CD14-positive monocyte (primary cell): ENCODE measurements around the gene CFAP74. TPM values are rescaled to one million over a fixed set of nuclear protein-coding genes. Genes with fewer than 3 reads are reported as not detected.
A peak's percentile ranks its signal among the peaks of the same experiment; 100 is the strongest.

Experiments
- DNase-seq, 3 donors: peaks; one replicate each; pipeline ENCODE4 v3.0.0-alpha.2; 2011 to 2022
- H2AFZ ChIP-seq: 2 replicates; pipeline ENCODE4 v1.6.0; 2012; ENCODE audit warnings: mild to moderate bottlenecking, low read depth, low read length, inconsistent platforms; ENCODE audit not compliant: insufficient read depth, poor library complexity, severe bottlenecking
- H3K27ac ChIP-seq, 2 donors: 1 replicate in 1 of 2; 2 replicates in 1 of 2; pipeline ENCODE4 v1.5.1; 2012 to 2013; ENCODE audit warnings: low read length in 2 of 2, control low read depth in 1 of 2, inconsistent platforms in 1 of 2, low read depth in 1 of 2, mild to moderate bottlenecking in 1 of 2
- H3K27me3 ChIP-seq, 2 donors: one replicate each; pipeline versions ENCODE4 v1.6.0 to v1.6.1; 2011 to 2013; ENCODE audit warnings: low read length in 2 of 2; ENCODE audit not compliant: control insufficient read depth in 2 of 2, insufficient read depth in 2 of 2
- H3K36me3 ChIP-seq, 2 donors: replicated peaks in 1 of 2; 1 replicate in 1 of 2; 2 replicates in 1 of 2; pipeline versions ENCODE4 v1.5.1 to v1.6.1; 2012 to 2013; ENCODE audit warnings: low read length in 2 of 2, control low read depth in 1 of 2, inconsistent platforms in 1 of 2, mild to moderate bottlenecking in 1 of 2; ENCODE audit not compliant: insufficient read depth in 2 of 2, control insufficient read depth in 1 of 2
- H3K4me1 ChIP-seq, 2 donors: 1 replicate in 1 of 2; 2 replicates in 1 of 2; pipeline versions ENCODE4 v1.5.1 to v1.6.1; 2012 to 2013; ENCODE audit warnings: low read length in 2 of 2, control low read depth in 1 of 2, inconsistent platforms in 1 of 2, mild to moderate bottlenecking in 1 of 2, moderate library complexity in 1 of 2; ENCODE audit not compliant: insufficient read depth in 2 of 2, control insufficient read depth in 1 of 2
- H3K4me2 ChIP-seq: replicated peaks from 2 replicates; pipeline ENCODE3; 2012; ENCODE audit warnings: low read length, moderate library complexity, mild to moderate bottlenecking; ENCODE audit not compliant: poor library complexity, severe bottlenecking; ENCODE audit errors: extremely low read depth
- H3K4me3 ChIP-seq, 3 experiments: fragments of 200-600 bp in 1 of 3; sonication (generic) in 1 of 3; replicated peaks in 1 of 3; 1 replicate in 2 of 3; 2 replicates in 1 of 3; pipeline ENCODE4 v1.5.1; 2011 to 2013; ENCODE audit warnings: low read length in 3 of 3, mild to moderate bottlenecking in 3 of 3, control low read depth in 2 of 3, low read depth in 2 of 3, inconsistent platforms in 1 of 3, moderate library complexity in 1 of 3
- H3K79me2 ChIP-seq: 2 replicates; pipeline ENCODE4 v1.6.0; 2012; ENCODE audit warnings: mild to moderate bottlenecking, control low read depth, inconsistent platforms, low read length, moderate library complexity; ENCODE audit not compliant: insufficient read depth
- H3K9ac ChIP-seq: 2 replicates; pipeline ENCODE4 v1.6.0; 2017; ENCODE audit warnings: low read length, mild to moderate bottlenecking; ENCODE audit not compliant: insufficient read depth, poor library complexity, severe bottlenecking
- H3K9me3 ChIP-seq, 2 donors: replicated peaks in 1 of 2; 1 replicate in 1 of 2; 2 replicates in 1 of 2; pipeline versions ENCODE4 v1.5.1 to v1.6.1; 2012 to 2013; ENCODE audit warnings: low read length in 2 of 2, control low read depth in 1 of 2; ENCODE audit not compliant: control insufficient read depth in 1 of 2, insufficient read depth in 1 of 2
- H4K20me1 ChIP-seq: 2 replicates; pipeline ENCODE4 v1.6.0; 2012; ENCODE audit warnings: mild to moderate bottlenecking, low read length, control low read depth, moderate library complexity; ENCODE audit not compliant: insufficient read depth
- H3K27ac Mint-ChIP-seq, 7 donors: one replicate each; pipeline ENCODE4 v1.8.0; 2020; ENCODE audit warnings: mild to moderate bottlenecking in 7 of 7, mixed read lengths in 7 of 7, moderate library complexity in 6 of 7, inconsistent platforms in 2 of 7
- H3K27me3 Mint-ChIP-seq, 3 donors: one replicate each; pipeline ENCODE4 v1.8.0; 2021 to 2022; ENCODE audit warnings: low read depth in 3 of 3, mild to moderate bottlenecking in 3 of 3, mixed read lengths in 3 of 3, moderate library complexity in 3 of 3, inconsistent platforms in 1 of 3
- H3K36me3 Mint-ChIP-seq, 2 donors: one replicate each; pipeline ENCODE4 v1.8.0; 2020; ENCODE audit warnings: mixed read lengths in 2 of 2, inconsistent platforms in 1 of 2, mild to moderate bottlenecking in 1 of 2
- H3K4me1 Mint-ChIP-seq: one replicate; pipeline ENCODE4 v1.8.0; 2020; ENCODE audit warnings: mild to moderate bottlenecking, mixed read lengths
- H3K4me3 Mint-ChIP-seq, 2 donors: one replicate each; pipeline ENCODE4 v1.8.0; 2020; ENCODE audit warnings: mild to moderate bottlenecking in 2 of 2, mixed read lengths in 2 of 2, moderate library complexity in 1 of 2
- H3K9me3 Mint-ChIP-seq, 7 donors: one replicate each; pipeline ENCODE4 v1.8.0; 2020 to 2022; ENCODE audit warnings: mixed read lengths in 7 of 7, mild to moderate bottlenecking in 6 of 7, moderate library complexity in 6 of 7, inconsistent platforms in 2 of 7
- CTCF ChIP-seq: fragments of 200-600 bp; IDR thresholded peaks from one replicate; pipeline ENCODE4 v1.8.0; 2022; ENCODE audit warnings: antibody characterized with exemption, mild to moderate bottlenecking
- WGBS: methylation state at CpG from one replicate; pipeline ENCODE4 v1.1.5; 2013; ENCODE audit warnings: missing lambda C conversion rate; ENCODE audit not compliant: insufficient coverage; 5-methylcytosine and 5-hydroxymethylcytosine counted together
- intact Hi-C, 2 donors: fragments of 100-400 bp; cut with micrococcal nuclease; formaldehyde crosslinking; loops; one replicate each; pipeline versions ENCODE4 v1.15.0 to v1.15.1; 2023
- polyA plus RNA-seq, 3 donors: library from polyadenylated mRNA; depleted of rRNA in 1 of 3; unstranded in 2 of 3; stranded (reverse) in 1 of 3; fragments of 300-500 nt in 2 of 3; fragments of >200 nt in 1 of 3; fragmentation: Illumina TruSeq in 2 of 3; gene quantifications; 1 replicate in 2 of 3; 2 replicates in 1 of 3; pipeline ENCODE4 v1.2.3, GENCODE V29; 2012 to 2021

The CFAP74 gene
- polyA plus RNA-seq, 3 donors: not detected

- Mint-ChIP-seq H3K27ac (peak overlapping the region in 1 of 7 donors; percentile 24), H3K4me3 (no peak overlapping the region), H3K36me3 (no peaks in the 10 kb centered on the region), H3K4me1 (no peaks in the 10 kb centered on the region), H3K9me3 (peaks cover 0 to 4% (median 0%) of the 10 kb centered on the region in 7 donors), H3K27me3 (peaks cover 5 to 6% (median 5%) of the 10 kb centered on the region in 3 donors)
- H3K27ac ChIP-seq: no peak overlapping the region
- no peak for TF ChIP-seq CTCF
- no peaks in the 10 kb centered on the region for H4K20me1 ChIP-seq
- no peak overlapping the region for H3K4me3 ChIP-seq
- H3K4me2 ChIP-seq: no peak overlapping the region
- no peak for DNase-seq
- intact Hi-C loops: no loop called here
- H3K9ac ChIP-seq: no peak overlapping the region
- H3K79me2 ChIP-seq: no peaks in the 10 kb centered on the region
- WGBS: 90% methylated on average over 27 of the region's 27 CpGs
- H3K27me3 ChIP-seq: no peaks in the 10 kb centered on the region
- H3K9me3 ChIP-seq: no peaks in the 10 kb centered on the region
- H2AFZ ChIP-seq: no peak overlapping the region
- H3K36me3 ChIP-seq: no peaks in the 10 kb centered on the region
- no peaks in the 10 kb centered on the region for H3K4me1 ChIP-seq
Observed at GRCh38 chr1:1925437-1926345, 77.9 kb downstream of the CFAP74 start.

- Histone ChIP-seq H2AFZ (no peak overlapping the region), H3K79me2 (no peaks in the 10 kb centered on the region), H3K27me3 (no peaks in the 10 kb centered on the region), H3K27ac (no peak overlapping the region), H3K9me3 (no peaks in the 10 kb centered on the region), H3K9ac (no peak overlapping the region), H4K20me1 (no peaks in the 10 kb centered on the region), H3K4me3 (no peak overlapping the region), H3K4me1 (peaks cover 2% of the 10 kb centered on the region in 2 donors), H3K4me2 (no peak overlapping the region), H3K36me3 (no peaks in the 10 kb centered on the region)
- no peak for TF ChIP-seq CTCF
- peak overlapping the region in 1 of 7 donors; percentile 69 for H3K27ac Mint-ChIP-seq
- H3K9me3 Mint-ChIP-seq: peaks cover 0 to 4% (median 0%) of the 10 kb centered on the region in 7 donors
- intact Hi-C loops: loop anchor here in 1 of 2 donors (5.0 kb wide), 1 partner anchor 487 kb away; the partner anchor contains the start of gene PEX10
- peak overlapping the region in 1 of 2 donors; percentile 35 for H3K4me3 Mint-ChIP-seq
- DNase-seq: no peak
- no peaks in the 10 kb centered on the region for H3K36me3 Mint-ChIP-seq
- 95% methylated on average over 21 of the region's 21 CpGs for WGBS
- no peaks in the 10 kb centered on the region for H3K4me1 Mint-ChIP-seq
- peaks cover 4 to 5% (median 5%) of the 10 kb centered on the region in 3 donors for H3K27me3 Mint-ChIP-seq
Observed at GRCh38 chr1:1924849-1925248, 78.7 kb downstream of the CFAP74 start.
